Heart left ventricle (tissue), 13 donors: Measurements from ENCODE around the gene RACK1.
"Not testable (repeated sequence)": the region's sequence is repeated elsewhere in the genome, so short reads cannot be mapped to it uniquely, and the experiment has no call there.

Source experiments
- POLR2A ChIP-seq, 2 donors: fragments of 450-650 bp; IDR thresholded peaks; one replicate each; pipeline ENCODE4 v1.6.1; 2017; ENCODE audit warnings: antibody characterized with exemption in 2 of 2, mild to moderate bottlenecking in 2 of 2, moderate library complexity in 2 of 2
- TF ChIP-seq, protein P1 (sequence below), 12 donors: fragments of 200-600 bp; sonication (generic) in 4 of 12; IDR thresholded peaks; one replicate each; pipeline versions ENCODE4 v1.5.0 to v1.8.0; 2018 to 2022; ENCODE audit warnings: antibody characterized with exemption in 12 of 12, mild to moderate bottlenecking in 5 of 12
- donor health status: ischemic (EF 13 %, LVEDD 7.1; RV severe dilation, severe dysfunction).
- donor health status: DM: no; HTN: yes; CAD: no.
- donor health status: DM: no; HTN: no; CAD: no.
- donor health status: ischemic (EF 25% LVEDD 6.9; RV normal size, moderate dysfunction).
- donor health status: ischemic (EF 25% LVEDD 5.7; RV mildly dilated, moderate dysfunction).
- donor health status: ischemic (EF 35%, LVEDD 5.7; RV mildly dilated, moderate dysfunction).
- donor health status: nonischemic (EF 11% LVEDD 7.7; RV severe dilation, severe dysfunction).
- donor health status: DM: yes; HTN: yes; CAD: no.
- donor health status: PGD.
- donor health status: ischemic (EF 29% LVEDD 5.4; RV normal size, mild dysfunction).
- donor health status: nonischemic (EF 23%, LVEDD 6.1; RV moderate dilation, normal function).

GRCh38 chr5:181210148-181210547 lies 33.6 kb downstream of the RACK1 start:
- not testable (repeated sequence) for TF ChIP-seq POLR2A (IDR thresholded peaks at IDR 0.05)
- TF ChIP-seq, protein P1, sequence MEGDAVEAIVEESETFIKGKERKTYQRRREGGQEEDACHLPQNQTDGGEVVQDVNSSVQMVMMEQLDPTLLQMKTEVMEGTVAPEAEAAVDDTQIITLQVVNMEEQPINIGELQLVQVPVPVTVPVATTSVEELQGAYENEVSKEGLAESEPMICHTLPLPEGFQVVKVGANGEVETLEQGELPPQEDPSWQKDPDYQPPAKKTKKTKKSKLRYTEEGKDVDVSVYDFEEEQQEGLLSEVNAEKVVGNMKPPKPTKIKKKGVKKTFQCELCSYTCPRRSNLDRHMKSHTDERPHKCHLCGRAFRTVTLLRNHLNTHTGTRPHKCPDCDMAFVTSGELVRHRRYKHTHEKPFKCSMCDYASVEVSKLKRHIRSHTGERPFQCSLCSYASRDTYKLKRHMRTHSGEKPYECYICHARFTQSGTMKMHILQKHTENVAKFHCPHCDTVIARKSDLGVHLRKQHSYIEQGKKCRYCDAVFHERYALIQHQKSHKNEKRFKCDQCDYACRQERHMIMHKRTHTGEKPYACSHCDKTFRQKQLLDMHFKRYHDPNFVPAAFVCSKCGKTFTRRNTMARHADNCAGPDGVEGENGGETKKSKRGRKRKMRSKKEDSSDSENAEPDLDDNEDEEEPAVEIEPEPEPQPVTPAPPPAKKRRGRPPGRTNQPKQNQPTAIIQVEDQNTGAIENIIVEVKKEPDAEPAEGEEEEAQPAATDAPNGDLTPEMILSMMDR (IDR thresholded peaks at IDR 0.05): not testable (repeated sequence)
